CD4-positive, alpha-beta T cell treated with Interleukin-10 for 1 hour (primary cell): Measurements from ENCODE around the gene NXPH1.

Experiments
- DNase-seq: peaks from one replicate; pipeline ENCODE4 v3.0.0-alpha.2; 2020

The NXPH1 gene

DNA sequence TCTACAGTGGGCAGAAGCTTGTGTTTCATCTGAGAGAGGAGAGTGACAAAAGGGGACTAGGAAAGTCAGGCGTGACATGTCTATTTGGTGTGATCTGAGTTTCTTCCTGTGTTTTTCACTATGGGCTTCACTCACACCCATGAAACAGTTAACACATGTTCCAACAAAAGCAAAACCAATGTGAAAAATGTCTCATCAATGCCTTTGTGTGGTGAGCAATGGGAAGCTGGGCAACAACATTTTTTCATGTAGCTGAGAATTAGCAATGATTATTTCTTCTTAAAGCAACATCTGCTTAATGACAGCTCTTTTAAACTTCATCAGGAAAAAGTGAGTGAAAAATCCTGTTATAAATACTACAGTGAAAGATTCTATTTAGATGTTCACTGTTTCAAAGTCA lies 76.2 kb downstream of the NXPH1 start:
- no peak for DNase-seq

DNA sequence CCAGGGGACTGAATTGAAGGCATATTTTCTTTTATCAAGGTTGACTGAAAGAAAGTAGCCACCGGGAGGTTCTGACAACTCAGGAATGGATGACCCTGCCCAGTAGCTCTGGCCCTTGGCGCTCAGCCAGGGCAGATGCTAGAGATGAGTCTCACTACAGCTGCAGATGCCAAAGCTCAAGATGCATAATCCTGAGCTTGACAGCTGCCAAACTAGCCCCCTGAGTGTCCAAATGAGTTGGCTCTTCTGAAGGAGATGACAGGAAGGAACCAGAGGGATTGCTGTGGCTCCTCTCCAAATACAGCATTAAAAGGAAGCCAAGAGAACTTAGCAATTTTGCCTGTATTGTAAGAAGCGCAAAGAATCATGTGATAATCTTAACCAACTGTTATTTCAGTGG lies 78.4 kb downstream of the NXPH1 start:
- no peak for DNase-seq

DNA sequence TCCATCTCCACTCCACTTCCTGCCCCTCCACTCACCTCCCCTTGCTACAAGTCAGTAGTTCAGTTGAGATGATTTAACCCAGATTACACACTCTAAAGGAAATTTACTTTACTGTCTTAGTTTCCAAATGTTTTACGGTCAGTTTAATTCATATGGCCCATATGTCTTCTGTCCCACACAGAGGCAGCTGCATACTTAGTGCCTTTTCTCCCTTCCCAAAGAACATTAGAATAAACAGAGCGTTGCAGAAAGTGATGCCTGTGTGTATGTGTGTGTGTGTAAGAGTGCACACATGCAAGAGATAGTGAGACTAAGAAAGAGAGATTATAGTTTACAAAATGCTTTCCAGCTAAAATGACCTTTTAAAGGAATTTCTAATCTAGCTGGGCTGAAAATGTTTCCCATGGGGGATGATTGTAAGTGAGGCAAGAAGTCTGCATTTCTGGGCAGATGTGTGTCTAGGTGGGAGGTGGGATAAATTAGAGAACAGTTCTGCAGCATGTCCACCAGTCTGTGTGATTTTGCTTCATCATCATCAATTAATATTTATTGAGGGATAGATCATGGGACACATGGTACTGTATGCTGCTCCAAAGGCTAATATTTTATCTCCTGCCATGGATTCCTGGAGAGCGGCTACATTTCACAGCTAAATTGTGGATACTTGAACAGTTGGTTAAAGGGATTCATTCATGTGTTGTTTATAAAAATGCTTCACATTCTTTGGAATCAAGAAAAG lies 81.5 kb downstream of the NXPH1 start:
- DNase-seq = no peak

DNA sequence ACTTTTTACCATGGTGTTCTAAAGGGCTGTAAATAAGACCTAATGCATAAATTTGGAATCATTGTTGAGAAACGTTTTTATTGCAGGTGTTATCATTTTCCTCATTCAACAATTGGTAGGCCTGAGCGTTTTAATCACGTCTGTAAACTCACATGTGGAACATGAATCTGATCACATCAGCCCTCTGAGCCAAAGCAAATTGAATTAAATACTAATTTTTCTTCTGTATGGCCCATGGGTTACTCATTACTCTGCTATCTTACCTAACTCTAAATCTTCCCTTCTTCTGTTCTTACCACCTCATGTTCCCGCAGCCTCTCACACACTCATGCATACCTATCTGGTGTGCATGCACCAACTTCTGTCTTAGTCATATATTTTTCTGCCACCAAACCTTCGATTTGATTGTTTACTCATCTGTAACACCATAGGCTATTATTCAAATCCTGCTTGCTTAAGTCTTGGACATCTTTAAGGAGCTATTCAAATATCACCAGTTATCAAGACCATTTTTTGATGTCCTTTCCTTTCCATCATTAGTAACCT lies 82.3 kb downstream of the NXPH1 start:
- no peak for DNase-seq

DNA sequence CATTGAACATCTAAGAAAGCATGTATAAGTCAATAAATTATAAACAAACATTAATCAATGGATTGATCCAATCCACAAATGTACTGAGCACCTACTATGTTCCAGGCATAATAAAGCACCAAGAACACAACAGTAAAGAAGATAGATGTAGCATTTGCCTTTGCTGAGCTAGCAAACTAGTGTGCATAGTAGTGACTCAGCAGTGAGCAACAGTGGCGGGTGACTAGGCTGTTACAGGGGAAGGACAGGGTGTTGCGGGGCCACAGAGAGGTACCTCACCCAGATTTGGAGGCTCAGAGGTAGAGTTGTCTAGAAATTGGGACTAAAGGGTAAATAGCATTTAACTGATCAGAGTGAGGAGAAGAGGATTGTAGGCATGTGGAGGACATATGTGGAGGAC lies 83.6 kb downstream of the NXPH1 start:
- DNase-seq = no peak

DNA sequence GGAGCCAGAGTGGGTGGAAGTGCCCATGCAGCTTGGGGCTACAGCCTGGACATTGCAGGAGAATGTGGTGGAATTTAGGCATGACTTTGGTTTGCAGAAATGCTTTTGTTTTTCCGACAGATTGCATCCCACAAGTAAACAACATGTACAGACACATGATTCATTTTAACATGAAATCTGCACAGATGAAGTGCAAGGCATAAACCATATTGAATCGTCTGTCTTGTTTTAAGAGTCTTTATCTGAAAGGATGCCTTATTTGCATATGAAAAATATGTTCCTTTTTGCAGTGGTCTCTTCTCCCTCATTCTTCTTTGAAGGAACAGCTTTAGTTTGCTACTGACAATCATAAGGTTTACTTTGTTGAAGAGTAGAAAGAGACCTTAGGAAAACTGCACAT lies 94.9 kb downstream of the NXPH1 start:
- no peak for DNase-seq

DNA sequence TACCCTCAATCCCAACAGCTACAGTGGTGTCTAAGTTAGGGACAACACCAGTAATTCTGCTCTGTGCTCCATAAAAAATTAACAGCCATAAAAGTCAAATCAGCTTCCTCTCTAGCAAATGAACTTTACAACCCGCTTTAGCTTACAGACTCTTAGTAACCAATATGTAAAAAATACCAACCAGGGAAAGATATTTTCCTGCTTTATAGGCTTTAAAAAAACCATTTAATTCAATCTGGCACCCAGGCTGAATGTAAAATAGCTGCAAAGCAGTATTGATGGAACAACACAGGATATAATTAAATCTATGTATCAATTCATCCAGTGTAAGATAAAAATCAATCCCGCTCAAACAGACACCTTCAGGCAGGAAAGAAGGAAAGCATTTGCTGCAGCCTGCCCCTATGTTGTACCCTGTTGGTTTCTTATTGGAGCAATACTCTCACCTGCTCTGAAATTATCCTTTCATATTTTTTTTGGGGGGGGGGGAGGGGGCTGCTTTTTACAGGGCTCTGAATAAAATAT lies 98.6 kb downstream of the NXPH1 start:
- DNase-seq = no peak

DNA sequence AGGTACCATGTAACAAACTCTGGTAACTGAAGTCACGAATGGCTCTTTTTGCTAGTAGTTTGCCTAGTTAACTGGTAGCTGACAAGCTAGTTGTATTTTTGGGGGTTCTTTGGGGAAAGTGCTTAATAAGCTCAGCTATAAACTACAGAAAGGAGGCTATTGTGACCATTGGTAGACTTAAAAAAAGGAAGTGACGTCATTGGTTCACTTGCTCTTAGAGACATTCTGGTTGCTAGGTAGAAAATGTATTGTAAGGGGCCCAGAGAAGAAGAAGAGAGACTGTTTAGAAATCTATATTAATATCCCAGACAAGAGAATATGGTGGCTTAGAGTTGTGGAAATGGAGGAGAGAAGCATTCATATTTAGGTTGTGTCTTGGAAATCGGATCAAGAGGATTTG lies 103.0 kb downstream of the NXPH1 start:
- no peak for DNase-seq

DNA sequence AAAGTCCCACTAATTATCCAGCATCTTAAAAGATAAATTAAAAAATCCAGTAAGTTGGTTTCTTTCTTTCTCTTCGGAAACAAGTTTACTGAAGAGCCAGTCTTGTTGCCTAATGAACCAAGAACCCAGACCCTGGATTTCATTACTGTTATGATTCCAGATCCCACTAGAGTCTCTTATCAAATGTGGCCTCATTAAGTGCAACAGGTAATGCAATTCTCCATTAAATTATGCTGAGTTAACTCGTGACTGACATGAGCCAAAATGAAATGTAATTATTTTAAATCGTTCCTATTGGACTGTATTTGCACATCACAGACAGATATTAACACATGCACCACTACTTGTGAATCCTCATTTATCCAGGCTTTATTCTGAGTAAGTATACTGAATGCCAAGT lies 115.6 kb downstream of the NXPH1 start:
- DNase-seq = no peak

DNA sequence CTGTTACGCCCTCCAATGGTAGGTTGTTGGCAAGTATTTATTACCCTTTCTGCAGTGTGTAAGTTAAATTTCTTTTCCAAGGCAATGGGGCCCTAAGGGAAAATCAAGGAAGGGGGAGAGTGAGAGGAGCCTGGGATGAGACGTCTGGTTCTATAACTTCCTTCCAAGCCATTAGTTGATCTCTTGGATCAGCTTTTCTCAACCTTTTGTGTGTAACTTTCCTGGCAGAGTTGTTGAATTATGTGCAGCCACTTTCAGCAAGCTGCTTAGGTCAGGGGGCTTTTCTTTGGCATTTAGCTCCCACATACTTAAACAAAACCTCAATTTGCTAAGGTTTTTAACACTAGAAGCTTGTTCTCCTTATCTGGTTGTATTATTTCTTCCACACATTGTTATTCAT lies 127.1 kb downstream of the NXPH1 start:
- no peak for DNase-seq

DNA sequence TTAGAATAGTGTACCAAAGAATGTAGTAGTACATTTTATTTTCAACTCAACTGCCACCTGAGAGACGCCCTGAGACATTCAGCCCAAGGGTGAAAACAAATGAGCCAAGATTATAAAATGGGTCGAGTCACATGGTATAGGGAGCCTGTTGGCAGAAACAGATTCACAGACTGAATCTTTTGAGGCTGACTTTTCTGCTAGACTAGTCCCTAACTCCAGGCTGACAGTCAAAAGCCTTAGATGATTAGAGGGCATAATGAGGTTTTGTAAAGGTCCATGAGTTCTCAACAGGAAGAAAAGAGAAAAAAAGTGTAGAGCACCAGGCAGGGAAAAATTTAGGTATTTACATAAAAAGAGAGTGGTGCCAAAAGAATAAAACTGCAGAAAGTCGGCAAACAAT lies 128.0 kb downstream of the NXPH1 start:
- DNase-seq = no peak

DNA sequence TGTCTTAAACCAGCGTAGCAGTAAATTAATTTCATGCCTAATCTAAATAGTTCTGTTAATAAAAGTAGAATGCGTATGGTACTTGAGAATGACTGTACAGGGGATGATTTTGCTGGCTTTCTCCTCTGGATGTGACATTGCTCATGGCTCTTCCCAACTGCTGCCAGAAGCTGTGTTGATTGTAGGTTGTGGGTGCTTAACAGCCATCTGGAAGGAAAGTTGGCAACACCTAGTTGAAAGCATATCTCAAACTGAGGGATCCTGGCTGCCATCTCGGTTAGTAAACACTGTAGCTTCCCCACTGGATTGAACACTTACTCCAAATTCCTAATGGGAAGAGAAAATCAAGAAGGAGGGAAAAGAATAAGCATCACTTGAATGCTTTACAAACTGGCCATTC lies 130.9 kb downstream of the NXPH1 start:
- DNase-seq = no peak

DNA sequence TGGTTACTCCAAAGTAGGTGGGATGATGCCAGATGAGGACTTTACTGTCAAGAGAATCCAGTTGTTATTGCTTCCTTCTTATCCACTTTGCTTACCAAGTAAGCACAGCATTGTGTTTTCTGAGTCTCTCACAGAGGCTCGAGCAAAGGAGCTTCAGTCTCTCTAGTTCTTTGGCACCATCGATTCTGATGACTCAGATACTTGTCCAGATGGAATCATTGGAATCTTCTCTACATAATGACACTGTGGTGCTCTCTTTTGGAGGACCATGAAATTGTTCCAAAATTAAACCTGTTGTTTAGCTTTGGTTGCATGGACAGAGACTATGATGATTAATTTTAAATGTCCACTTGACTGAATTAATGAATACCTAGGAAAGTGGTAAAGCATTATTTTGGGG lies 132.6 kb downstream of the NXPH1 start:
- DNase-seq = no peak

DNA sequence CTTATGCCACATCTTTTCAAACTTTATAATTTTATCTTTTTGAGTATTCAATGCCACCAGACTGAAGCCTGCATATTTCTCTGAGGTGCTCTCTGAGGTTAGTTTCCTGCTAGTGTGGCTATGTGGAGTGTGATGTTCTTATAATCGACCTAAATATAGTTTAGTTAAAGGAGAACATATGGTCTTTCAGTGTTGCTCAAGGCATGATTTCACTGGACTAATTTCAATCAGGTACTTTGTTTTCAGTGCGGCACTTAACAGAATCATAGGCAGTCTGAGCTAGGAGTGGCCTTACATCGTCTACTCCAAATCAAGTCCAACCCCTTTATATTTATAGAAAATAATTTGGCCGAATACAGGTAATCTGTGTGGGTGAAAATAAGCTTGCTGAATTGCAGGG lies 134.2 kb downstream of the NXPH1 start:
- no peak for DNase-seq

DNA sequence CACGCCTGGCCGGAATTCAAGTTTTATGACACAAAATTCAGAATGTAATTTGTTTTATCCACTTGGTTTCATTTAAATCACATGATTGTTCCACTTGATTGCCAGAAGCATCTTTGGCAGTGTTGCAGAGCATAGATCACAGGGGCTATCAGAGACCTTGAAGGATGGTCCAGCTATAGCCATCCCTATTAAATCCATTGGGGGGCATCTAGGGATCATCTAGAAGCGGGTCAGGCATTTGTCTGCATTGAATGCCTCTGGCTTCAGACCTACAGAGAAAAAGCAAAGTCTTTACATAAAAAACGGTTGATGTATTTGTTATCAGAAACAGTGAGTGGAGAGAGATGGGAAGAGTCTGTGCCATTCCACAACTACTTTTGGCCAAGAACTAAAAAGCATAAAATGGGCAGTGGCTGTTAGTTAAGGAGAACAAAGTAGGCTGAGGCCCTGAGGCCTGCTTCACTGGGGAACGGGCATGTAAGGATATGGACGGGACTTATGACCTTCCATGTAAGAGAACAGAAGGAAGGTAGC lies 146.3 kb downstream of the NXPH1 start:
- no peak for DNase-seq

DNA sequence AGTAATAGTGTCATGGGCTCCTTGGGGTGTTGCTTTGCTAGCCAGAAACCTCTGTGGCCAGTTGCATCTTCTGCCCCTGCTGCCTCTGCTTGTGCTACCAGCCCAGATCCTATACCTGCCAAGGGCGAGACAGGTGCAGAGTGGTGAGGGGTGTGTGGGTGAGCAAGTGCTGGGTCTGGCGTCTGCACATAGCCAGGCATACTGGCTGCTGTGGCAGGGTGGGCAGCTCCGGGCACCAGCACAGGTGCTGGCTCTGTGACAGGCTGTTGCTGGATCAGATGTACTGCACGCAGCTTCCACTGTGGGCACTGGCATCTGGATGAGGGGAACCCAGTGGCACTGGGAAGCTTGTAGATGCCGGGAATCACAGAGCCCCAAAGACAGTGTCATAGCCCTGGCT lies 148.4 kb downstream of the NXPH1 start:
- DNase-seq = no peak

DNA sequence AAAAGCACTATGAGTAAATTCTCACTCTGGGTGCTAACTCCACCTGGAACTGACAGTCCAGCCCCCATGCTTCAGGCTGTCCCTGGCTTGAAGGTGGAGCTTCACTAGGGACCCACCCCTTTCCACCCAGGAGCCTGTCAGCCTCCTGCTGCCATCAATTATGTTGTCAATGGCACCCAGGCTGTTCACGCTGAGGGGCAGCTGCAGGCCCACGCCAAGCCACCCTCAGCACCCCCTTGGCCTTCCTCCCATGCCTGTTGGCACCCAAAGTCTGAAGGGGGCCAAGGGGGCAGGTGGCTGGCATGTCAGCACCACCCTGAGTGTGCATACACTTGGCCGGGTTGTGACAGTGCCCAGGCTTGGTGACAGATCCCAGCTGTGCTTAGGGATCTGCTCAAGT lies 149.3 kb downstream of the NXPH1 start:
- DNase-seq = no peak

DNA sequence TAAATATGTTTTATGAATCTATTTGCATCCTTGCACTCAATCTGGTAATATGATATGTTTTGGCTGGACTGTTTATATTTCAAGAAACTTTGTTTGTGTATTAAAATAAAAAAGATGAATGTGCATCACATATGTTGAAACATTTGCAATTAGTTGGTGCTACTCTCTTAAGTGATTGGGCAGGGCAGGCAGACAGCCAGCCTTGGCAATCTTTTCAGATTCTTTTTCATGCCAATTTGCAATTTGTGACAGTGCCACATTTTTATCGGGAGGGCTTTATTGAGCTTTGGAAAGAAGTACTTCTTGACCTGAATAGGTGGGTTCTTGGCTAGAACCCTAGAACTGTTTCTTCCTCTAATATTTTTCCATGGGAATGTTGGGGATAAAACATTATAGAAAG lies 152.2 kb downstream of the NXPH1 start:
- no peak for DNase-seq

DNA sequence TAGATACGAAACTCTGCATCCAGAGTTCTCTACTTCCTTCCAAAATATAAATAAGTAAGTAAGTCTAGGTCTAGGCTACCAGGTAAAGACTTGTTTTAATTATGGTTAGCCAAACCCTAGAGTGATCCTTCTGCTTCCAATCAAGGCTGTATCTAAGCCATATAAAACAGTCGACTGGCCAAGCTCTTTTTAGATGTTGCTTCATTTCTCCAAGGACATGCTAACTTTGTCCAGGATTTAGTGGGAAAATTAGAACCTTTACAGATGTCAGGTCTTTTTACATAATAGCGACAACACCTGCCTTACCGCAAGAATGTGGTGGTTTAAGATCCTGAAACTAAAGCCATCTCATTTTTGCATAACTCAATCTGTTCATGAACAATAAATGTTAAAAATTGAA lies 156.8 kb downstream of the NXPH1 start:
- DNase-seq = no peak

DNA sequence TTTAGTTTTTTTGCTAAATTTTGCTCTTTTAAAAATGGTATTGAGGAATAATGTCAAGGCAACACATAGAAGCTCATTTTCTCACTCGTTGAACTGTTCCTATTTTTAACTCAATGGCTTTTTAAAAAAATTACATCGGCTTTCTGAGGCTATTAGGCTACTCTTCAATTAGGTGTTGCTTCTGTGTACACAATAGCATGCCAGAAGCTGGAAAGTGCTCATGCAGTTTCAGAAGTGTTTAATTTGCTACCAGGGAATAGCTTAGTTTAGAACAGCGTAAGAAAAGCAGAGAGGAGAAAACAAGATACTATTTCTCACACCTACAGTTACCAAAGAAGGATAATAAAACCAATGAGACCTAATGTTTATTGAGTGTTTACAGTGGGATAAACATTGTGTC lies 157.4 kb downstream of the NXPH1 start:
- DNase-seq = no peak

DNA sequence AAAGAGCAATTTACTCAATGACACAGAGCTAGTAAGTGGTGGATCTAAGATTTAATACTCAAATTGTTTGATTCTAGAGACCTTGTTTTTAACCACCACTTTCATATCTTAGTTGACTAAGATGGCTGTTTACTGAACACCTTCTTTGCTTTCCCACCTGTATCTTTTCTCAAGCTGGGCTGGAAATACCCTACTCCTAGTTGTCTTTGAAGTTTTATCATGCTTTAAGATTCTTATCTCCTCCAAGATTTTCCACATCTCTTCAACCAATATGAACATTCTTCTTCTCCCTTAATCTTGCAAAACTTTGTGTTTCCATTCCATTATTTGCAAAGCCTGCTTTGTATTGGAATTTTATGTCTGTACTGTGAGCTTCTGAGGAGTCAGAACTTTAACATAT lies 157.9 kb downstream of the NXPH1 start:
- no peak for DNase-seq

DNA sequence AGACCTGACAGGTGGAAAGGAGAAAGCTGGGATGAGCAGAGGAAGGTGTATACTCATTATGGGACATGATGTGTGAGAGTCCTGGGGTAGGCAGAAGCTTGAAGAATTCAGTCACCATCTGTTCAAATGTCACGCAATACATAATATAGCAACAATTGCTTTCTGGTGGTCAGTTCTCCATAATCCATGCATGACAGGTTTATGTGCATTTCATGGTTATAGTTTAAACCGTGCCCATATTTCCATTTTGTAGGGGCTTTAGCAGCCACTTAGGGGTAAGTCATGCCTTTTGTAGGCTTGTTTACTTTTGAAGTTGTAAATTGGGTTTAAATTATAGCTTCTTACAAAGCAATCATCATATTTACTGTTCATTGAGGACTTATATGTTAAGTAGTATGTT lies 158.8 kb downstream of the NXPH1 start:
- DNase-seq = no peak

DNA sequence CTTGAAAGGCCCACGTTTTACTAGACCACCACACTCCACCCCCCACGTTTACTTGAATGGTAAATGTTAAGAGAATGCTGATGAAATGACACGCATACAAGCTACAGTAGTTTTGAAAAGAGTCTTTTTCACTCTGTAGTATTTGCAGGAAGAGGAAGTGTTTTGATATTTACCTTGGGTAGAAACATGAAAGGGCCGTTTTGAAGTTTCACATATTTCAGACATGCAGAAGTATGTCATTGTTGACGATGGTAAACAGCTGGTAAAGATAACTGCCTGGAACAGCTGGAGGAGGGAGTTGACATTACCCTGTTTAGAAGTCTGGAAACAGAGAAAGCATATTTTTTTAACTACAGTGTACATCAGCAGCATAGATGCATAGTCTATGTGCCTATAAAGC lies 160.7 kb downstream of the NXPH1 start:
- no peak for DNase-seq

DNA sequence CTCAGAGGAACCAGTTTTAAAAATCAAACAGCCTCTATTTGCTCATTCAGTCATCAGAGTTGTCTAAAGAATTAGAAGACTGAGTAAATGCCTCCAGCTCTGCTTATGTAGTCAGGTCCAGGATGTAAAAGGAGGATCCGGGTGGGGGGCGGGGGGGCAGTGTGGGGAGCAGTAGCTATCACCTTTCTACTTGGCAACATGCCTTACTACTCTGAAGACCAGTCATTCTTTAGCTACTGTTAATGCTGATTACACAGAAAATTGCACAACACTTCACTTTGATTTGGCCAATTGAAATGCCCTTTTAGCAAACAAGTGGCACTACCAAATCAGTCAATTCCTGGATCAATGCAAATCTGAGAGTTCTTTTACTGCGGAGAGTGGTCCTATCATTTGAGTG lies 164.2 kb downstream of the NXPH1 start:
- no peak for DNase-seq

DNA sequence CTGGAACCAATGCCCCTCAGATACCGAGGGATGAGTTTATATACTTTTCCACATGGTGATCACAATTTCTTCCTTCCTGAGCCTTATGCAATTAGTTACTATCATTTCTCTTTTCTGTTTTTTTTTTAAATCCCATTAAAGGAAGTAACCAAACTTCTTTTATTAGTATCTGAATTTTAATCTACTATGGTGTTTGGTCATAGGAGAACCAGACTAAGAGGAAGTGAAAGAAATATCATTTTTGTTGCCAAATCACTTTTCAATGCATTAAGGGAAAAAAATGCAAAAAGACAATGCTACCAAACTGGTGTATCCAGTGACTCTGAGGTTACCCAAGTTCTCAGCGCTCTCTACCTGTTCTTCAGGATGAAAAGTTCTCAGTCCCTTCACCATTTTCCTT lies 167.7 kb downstream of the NXPH1 start:
- DNase-seq = no peak
